ENCODE data around the gene MASP1.

- TF ChIP-seq POLR2A (IDR thresholded peaks at IDR 0.05) (no peak), CTCF (IDR thresholded peaks at IDR 0.05) (no peak)
Measured at GRCh38 chr3:187236962-187237361, 54.6 kb downstream of the MASP1 start.

Measured in lower leg skin (tissue), 3 donors.